ENCODE results near the gene MAMLD1.

DNA sequence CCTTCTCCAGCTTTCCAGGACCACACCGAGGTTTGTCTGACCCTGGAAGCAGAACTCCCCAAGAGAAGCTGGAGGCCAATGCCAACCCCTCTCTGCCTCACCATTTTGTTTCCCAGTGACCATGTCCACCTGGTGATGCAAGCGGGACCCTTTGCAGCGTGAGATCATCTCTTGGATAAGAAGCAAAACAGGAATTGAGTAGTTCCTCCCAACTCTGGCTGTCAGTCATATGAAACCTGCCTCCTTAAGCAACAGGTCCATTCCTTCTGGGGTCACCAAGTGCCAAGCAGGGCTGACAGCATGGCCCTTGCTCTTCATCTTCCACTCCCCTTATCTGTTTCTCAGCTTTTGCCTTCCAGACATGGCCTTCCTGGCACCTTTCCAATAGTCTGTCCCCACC is 164.0 kb downstream of the MAMLD1 start:
- no peak for TF ChIP-seq POLR2A (IDR thresholded peaks at IDR 0.05)
- TF ChIP-seq, protein P1, sequence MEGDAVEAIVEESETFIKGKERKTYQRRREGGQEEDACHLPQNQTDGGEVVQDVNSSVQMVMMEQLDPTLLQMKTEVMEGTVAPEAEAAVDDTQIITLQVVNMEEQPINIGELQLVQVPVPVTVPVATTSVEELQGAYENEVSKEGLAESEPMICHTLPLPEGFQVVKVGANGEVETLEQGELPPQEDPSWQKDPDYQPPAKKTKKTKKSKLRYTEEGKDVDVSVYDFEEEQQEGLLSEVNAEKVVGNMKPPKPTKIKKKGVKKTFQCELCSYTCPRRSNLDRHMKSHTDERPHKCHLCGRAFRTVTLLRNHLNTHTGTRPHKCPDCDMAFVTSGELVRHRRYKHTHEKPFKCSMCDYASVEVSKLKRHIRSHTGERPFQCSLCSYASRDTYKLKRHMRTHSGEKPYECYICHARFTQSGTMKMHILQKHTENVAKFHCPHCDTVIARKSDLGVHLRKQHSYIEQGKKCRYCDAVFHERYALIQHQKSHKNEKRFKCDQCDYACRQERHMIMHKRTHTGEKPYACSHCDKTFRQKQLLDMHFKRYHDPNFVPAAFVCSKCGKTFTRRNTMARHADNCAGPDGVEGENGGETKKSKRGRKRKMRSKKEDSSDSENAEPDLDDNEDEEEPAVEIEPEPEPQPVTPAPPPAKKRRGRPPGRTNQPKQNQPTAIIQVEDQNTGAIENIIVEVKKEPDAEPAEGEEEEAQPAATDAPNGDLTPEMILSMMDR (IDR thresholded peaks at IDR 0.05) = no peak

Measured in body of pancreas (tissue), 4 donors.